Ammon's horn (tissue), 1 donor: ENCODE results near the gene FOXO4.
A peak's percentile ranks its signal among the peaks of the same experiment; 100 is the strongest.

Experiments
- DNase-seq: peaks from one replicate; pipeline ENCODE4 v3.0.0-alpha.2; 2016; ENCODE audit warnings: low spot score

Gene FOXO4

DNA sequence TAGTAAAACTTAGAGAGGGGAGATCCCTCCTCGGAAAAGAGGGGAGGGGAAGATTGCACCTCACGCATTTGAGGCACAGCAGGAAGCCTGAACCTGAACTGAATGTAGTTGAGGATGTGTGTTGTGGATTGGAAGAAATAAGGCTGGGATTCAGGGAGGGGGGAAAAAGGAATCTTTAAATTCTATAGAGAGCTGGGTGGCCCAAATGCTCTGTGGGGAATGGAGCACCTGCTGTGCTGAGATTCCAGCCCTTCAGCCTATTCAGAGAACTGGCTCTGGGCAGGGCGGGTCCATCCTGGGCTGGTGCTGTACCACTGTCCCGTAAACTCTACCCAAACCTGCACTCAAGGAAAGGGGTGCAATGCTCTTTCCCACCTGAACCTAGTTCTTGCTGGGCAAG lies 4.1 kb downstream of the FOXO4 start:
- DNase-seq, result no peak

DNA sequence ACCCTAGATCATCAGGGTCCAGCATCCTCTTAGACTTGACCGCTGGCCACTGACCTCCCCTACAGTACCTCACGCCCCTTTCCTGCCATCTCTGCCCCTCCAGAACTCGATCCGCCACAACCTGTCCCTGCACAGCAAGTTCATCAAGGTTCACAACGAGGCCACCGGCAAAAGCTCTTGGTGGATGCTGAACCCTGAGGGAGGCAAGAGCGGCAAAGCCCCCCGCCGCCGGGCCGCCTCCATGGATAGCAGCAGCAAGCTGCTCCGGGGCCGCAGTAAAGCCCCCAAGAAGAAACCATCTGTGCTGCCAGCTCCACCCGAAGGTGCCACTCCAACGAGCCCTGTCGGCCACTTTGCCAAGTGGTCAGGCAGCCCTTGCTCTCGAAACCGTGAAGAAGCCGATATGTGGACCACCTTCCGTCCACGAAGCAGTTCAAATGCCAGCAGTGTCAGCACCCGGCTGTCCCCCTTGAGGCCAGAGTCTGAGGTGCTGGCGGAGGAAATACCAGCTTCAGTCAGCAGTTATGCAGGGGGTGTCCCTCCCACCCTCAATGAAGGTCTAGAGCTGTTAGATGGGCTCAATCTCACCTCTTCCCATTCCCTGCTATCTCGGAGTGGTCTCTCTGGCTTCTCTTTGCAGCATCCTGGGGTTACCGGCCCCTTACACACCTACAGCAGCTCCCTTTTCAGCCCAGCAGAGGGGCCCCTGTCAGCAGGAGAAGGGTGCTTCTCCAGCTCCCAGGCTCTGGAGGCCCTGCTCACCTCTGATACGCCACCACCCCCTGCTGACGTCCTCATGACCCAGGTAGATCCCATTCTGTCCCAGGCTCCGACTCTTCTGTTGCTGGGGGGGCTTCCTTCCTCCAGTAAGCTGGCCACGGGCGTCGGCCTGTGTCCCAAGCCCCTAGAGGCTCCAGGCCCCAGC lies 5.2 kb downstream of the FOXO4 start:
- no peak for DNase-seq

- DNase-seq, result no peak
Measured at GRCh38 chrX:71102292-71102691, 6.6 kb downstream of the FOXO4 start.

GRCh38 chrX:71103110-71103983 lies 7.7 kb downstream of the FOXO4 start:
- no peak for DNase-seq

DNA sequence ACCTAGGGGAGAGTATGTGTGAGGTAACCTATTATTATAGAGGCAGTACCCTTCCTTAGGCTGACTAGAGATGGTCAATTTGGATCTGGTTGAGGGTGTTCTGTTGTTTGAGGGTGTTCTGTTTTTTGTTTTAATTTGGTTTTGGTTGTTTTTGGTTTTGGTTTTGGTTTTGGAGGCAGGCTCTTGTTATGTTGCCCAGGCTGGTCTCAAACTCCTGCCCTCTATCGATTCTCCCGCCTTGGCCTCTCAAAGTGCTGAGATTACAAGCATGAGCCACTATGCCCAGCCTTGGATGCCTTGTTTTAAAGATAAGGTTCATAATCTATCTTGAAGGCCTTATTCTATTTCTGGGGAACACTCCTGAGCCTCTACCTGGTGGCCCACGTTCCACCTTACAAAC lies 10.0 kb downstream of the FOXO4 start:
- DNase-seq, result no peak

DNA sequence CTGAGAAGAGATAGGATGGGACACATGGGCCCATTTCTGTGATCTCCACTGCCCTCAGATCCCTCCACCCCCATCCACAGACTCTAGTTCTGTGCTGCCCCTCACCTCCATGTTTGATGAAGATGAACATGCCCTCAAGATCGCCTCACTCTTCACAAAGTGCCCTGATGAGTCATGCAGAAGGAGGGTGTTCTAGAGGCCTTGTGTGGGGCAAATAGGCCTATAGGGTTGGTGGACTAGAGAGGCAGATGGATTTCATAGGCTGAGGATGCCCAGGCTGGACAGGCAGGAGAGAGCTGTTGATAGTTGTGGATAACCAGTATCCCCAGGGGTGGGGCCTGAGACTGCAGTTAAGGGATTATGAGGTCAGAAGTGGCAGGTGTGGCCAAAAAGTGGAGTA lies 10.8 kb downstream of the FOXO4 start, which contains the start of gene CXorf65:
Gene CXorf65, minus strand, starts transcription at position 314 of the 400 bp plus-strand sequence. Its CDS starts 184 bp downstream, at position 130.
- no peak for DNase-seq

DNA sequence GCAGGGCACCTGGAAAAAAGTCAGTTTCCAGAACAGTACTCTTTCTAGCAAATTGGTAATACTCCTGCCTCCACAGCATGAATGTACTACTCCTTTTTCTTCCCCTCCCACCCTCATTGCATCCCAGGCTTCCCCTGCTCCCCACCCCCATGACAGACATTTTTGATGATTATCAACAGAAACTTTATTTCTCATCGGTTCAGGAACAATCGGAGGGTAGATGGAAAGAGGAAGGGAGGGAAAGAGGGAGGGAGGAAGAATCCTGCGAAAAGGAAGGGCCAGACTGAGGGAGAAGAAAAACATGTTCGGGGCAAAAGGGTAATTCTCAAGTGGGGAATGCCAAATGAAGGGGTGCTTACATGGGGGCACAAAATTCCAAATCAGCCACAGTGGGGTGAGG lies 11.6 kb downstream of the FOXO4 start:
- DNase-seq, result no peak

GRCh38 chrX:71107762-71108360 lies 12.2 kb downstream of the FOXO4 start:
- DNase-seq, result no peak

- DNase-seq, result no peak
Measured at GRCh38 chrX:71109051-71109450, 13.4 kb downstream of the FOXO4 start.

DNA sequence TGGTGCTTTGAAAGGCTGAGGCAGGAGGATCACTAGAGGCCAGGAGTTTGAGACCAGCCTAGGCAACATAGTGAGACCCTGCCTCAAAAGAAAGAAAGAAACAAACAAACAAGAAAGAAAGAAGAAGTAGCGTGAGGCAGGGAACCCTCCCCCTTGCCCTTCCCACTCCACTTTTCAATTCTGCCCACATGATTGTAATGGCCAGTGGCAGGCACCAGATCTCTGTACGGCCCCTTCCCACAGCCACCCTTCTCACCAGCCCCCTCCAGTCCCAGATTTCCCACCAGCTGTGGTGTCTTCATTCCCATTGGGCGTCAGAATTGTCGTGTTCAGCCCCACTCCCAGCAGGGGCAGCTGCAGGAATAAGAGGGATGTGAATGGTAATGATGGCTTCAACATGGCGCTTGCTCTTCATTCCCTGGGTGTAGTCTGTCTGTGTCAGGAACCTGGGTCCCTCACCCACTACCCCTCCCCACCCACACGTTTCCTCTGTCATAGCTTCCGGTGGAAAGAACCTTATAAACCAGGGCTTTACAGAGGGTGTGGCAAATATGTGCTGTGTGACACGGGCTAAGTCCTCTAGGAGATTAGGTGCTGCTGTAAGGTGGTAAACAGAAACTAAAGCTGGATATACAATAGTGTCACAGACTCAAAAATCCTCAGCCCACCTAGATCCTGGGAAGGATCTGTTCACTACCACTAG lies 15.6 kb downstream of the FOXO4 start, which contains the start of gene IL2RG:
Gene IL2RG, minus strand, starts transcription at position 437 of the 703 bp plus-strand sequence. Its CDS starts 38 bp downstream, at position 399.
- DNase-seq, result no peak

- DNase-seq, result no peak
Measured at GRCh38 chrX:71111921-71112431, 16.3 kb downstream of the FOXO4 start.

- DNase-seq, result no peak
Measured at GRCh38 chrX:71117358-71117757, 21.7 kb downstream of the FOXO4 start.

- DNase-seq, result peak; percentile 87
Measured at GRCh38 chrX:71118032-71118984, 22.7 kb downstream of the FOXO4 start, which contains the start of gene MED12. TSS of gene MED12 (plus strand) at chrX:71118596. CDS start at chrX:71118755, 159 bp downstream.

DNA sequence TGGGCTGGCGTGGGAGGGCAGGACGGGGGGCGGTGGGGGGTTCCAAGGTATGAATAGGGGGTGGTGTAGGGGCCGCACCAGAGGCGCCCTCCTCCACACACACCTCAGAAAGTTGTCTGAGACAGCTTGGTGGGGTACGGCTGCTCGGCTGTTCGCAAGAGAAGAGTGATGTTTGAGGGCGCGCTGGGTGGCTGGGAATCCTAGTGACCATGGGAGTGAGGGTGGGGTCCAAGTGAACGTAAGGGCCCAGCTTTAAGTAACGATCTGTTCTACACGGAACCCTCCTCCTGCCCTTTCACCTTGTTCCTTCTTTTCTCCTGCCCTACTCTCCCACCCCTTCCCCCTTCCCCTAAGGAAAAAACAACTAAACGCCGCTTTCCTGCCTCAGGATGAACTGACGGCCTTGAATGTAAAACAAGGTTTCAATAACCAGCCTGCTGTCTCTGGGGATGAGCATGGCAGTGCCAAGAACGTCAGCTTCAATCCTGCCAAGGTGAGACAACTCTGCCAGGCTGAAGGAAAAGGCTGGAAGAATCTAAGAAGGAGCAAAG lies 23.4 kb downstream of the FOXO4 start:
- DNase-seq, result peak; percentile 16

DNA sequence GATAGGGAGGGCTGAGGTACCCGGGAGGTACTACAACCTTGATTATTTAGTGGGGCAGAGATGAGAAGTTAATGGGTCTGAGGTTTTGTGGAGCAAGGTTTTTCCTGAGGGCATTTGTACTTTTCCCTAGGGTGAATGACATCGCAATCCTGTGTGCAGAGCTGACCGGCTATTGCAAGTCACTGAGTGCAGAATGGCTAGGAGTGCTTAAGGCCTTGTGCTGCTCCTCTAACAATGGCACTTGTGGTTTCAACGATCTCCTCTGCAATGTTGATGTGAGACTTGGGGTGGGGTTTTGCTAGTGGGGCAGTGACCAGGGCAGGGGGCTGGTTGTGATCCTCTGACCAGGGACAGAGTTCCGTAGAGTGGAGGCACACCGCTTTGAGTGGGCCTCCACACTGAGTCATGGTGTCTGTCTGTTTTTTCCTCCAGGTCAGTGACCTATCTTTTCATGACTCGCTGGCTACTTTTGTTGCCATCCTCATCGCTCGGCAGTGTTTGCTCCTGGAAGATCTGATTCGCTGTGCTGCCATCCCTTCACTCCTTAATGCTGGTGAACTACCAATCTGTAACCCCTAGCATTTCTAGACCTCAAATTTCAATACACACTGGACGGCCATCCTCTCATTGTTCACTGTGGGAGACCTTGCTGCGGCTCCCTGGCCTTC lies 32.6 kb downstream of the FOXO4 start:
- no peak for DNase-seq

GRCh38 chrX:71128915-71129765 lies 33.5 kb downstream of the FOXO4 start:
- DNase-seq, result peak; percentile 78

DNA sequence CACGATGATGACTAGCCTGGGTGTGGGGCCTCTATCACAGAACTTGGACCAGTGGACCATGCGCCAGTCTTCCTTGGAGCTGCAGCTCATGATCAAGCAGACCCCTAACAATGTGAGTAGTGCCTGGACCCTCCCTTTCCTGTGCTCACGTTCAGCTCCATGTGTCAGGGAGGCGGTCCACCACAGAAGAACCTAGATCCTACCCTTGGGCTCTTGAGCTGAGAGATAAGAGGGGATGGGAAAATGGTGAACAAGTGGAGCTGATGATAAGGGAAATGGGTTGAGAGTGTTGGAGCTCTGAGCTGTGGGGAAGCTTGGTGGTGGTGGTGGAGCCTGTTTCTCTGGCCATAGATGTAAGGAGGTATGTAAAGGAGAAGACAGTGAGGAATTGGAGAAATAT lies 35.9 kb downstream of the FOXO4 start:
- no peak for DNase-seq

GRCh38 chrX:71140440-71140839 lies 44.8 kb downstream of the FOXO4 start:
- DNase-seq, result no peak
